Nephron progenitor cell (in vitro differentiated cells): ENCODE results near the gene GPC3.

ENCODE experiments used
- DNase-seq: peaks from one replicate; pipeline ENCODE4 v3.0.0; 2021
- H3K27ac Mint-ChIP-seq: 2 replicates; pipeline ENCODE4 v1.8.0; 2021; ENCODE audit warnings: mild to moderate bottlenecking, moderate library complexity, mixed read lengths
- H3K27me3 Mint-ChIP-seq: 2 replicates; pipeline ENCODE4 v1.8.0; 2021; ENCODE audit warnings: mild to moderate bottlenecking, low read depth, mixed read lengths; ENCODE audit not compliant: poor library complexity
- H3K36me3 Mint-ChIP-seq: 2 replicates; pipeline ENCODE4 v1.8.0; 2021; ENCODE audit warnings: low read depth, mixed read lengths
- H3K4me1 Mint-ChIP-seq: 2 replicates; pipeline ENCODE4 v1.8.0; 2021; ENCODE audit warnings: mixed read lengths
- H3K4me3 Mint-ChIP-seq: 2 replicates; pipeline ENCODE4 v1.8.0; 2021; ENCODE audit warnings: mild to moderate bottlenecking, moderate library complexity, mixed read lengths
- H3K9me3 Mint-ChIP-seq: 2 replicates; pipeline ENCODE4 v1.8.0; 2021; ENCODE audit warnings: mild to moderate bottlenecking, moderate library complexity, mixed read lengths
- CTCF ChIP-seq: fragments of 200-600 bp; sonication (generic); IDR thresholded peaks from 2 replicates; pipeline ENCODE4 v1.5.0; 2021; ENCODE audit warnings: antibody characterized with exemption

Gene GPC3

GRCh38 chrX:133569217-133569616 lies 416.2 kb downstream of the GPC3 start:
- H3K9me3 Mint-ChIP-seq: peaks cover 15% of the 10 kb centered on the region
- no peak for TF ChIP-seq CTCF
- DNase-seq: no peak
- no peak overlapping the region for H3K4me3 Mint-ChIP-seq
- no peaks in the 10 kb centered on the region for H3K27me3 Mint-ChIP-seq
- H3K4me1 Mint-ChIP-seq: no peaks in the 10 kb centered on the region
- no peak overlapping the region for H3K27ac Mint-ChIP-seq
- H3K36me3 Mint-ChIP-seq: peaks cover 32% of the 10 kb centered on the region

- Mint-ChIP-seq H3K27ac (no peak overlapping the region), H3K4me1 (peaks cover 2% of the 10 kb centered on the region), H3K9me3 (peaks cover 10% of the 10 kb centered on the region), H3K27me3 (no peaks in the 10 kb centered on the region), H3K36me3 (peaks cover 22% of the 10 kb centered on the region), H3K4me3 (no peak overlapping the region)
- no peak for TF ChIP-seq CTCF
- no peak for DNase-seq
Measured at GRCh38 chrX:133568109-133568508, 417.3 kb downstream of the GPC3 start.

GRCh38 chrX:133566876-133567275 lies 418.5 kb downstream of the GPC3 start:
- DNase-seq: no peak
- no peaks in the 10 kb centered on the region for H3K27me3 Mint-ChIP-seq
- peaks cover 14% of the 10 kb centered on the region for H3K4me1 Mint-ChIP-seq
- peaks cover 10% of the 10 kb centered on the region for H3K36me3 Mint-ChIP-seq
- no peak overlapping the region for H3K27ac Mint-ChIP-seq
- no peak overlapping the region for H3K4me3 Mint-ChIP-seq
- TF ChIP-seq CTCF: no peak
- no peaks in the 10 kb centered on the region for H3K9me3 Mint-ChIP-seq

- Mint-ChIP-seq H3K4me3 (no peak overlapping the region), H3K27ac (no peak overlapping the region), H3K27me3 (no peaks in the 10 kb centered on the region), H3K9me3 (no peaks in the 10 kb centered on the region), H3K4me1 (peaks cover 15% of the 10 kb centered on the region), H3K36me3 (peaks cover 6% of the 10 kb centered on the region)
- no peak for DNase-seq
- no peak for TF ChIP-seq CTCF
Measured at GRCh38 chrX:133563705-133564104, 421.7 kb downstream of the GPC3 start.

GRCh38 chrX:133561251-133561650 lies 424.1 kb downstream of the GPC3 start:
- Mint-ChIP-seq H3K27ac (no peak overlapping the region), H3K4me1 (peaks cover 15% of the 10 kb centered on the region), H3K4me3 (no peak overlapping the region), H3K9me3 (no peaks in the 10 kb centered on the region), H3K36me3 (peaks cover 6% of the 10 kb centered on the region), H3K27me3 (no peaks in the 10 kb centered on the region)
- DNase-seq: no peak
- TF ChIP-seq CTCF: no peak

- no peak for DNase-seq
- TF ChIP-seq CTCF: no peak
- Mint-ChIP-seq H3K27me3 (no peaks in the 10 kb centered on the region), H3K36me3 (peaks cover 12% of the 10 kb centered on the region), H3K4me1 (peaks cover 15% of the 10 kb centered on the region), H3K27ac (no peak overlapping the region), H3K4me3 (no peak overlapping the region), H3K9me3 (peaks cover 10% of the 10 kb centered on the region)
Measured at GRCh38 chrX:133559909-133560308, 425.5 kb downstream of the GPC3 start.
